HFF-Myc (cell line): ENCODE measurements around the gene GNB1.

Source experiments
- DNase-seq: peaks from one replicate; pipeline ENCODE4 v3.0.0-alpha.2; 2011; ENCODE audit warnings: low read depth; ENCODE audit errors: extremely low read depth
- H3K4me3 ChIP-seq: replicated peaks from 2 replicates; pipeline ENCODE4 v1.5.1; 2011; ENCODE audit warnings: low read depth, mild to moderate bottlenecking, control low read depth, low read length
- TF ChIP-seq, protein P1 (sequence below): IDR thresholded peaks from 2 replicates; pipeline ENCODE4 v1.5.1; 2012; ENCODE audit warnings: mild to moderate bottlenecking, low read depth, low read length, control low read depth; ENCODE audit errors: missing control alignments

GNB1 gene

GRCh38 chr1:1794999-1795398, 95.9 kb downstream of the GNB1 start:
- TF ChIP-seq, protein P1, sequence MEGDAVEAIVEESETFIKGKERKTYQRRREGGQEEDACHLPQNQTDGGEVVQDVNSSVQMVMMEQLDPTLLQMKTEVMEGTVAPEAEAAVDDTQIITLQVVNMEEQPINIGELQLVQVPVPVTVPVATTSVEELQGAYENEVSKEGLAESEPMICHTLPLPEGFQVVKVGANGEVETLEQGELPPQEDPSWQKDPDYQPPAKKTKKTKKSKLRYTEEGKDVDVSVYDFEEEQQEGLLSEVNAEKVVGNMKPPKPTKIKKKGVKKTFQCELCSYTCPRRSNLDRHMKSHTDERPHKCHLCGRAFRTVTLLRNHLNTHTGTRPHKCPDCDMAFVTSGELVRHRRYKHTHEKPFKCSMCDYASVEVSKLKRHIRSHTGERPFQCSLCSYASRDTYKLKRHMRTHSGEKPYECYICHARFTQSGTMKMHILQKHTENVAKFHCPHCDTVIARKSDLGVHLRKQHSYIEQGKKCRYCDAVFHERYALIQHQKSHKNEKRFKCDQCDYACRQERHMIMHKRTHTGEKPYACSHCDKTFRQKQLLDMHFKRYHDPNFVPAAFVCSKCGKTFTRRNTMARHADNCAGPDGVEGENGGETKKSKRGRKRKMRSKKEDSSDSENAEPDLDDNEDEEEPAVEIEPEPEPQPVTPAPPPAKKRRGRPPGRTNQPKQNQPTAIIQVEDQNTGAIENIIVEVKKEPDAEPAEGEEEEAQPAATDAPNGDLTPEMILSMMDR = no peak
- DNase-seq = no peak
- H3K4me3 ChIP-seq = no peak overlapping the region

- no peak overlapping the region for H3K4me3 ChIP-seq
- TF ChIP-seq, protein P1 = no peak
- DNase-seq = no peak
Measured at GRCh38 chr1:1793481-1794244, 97.2 kb downstream of the GNB1 start.

DNA sequence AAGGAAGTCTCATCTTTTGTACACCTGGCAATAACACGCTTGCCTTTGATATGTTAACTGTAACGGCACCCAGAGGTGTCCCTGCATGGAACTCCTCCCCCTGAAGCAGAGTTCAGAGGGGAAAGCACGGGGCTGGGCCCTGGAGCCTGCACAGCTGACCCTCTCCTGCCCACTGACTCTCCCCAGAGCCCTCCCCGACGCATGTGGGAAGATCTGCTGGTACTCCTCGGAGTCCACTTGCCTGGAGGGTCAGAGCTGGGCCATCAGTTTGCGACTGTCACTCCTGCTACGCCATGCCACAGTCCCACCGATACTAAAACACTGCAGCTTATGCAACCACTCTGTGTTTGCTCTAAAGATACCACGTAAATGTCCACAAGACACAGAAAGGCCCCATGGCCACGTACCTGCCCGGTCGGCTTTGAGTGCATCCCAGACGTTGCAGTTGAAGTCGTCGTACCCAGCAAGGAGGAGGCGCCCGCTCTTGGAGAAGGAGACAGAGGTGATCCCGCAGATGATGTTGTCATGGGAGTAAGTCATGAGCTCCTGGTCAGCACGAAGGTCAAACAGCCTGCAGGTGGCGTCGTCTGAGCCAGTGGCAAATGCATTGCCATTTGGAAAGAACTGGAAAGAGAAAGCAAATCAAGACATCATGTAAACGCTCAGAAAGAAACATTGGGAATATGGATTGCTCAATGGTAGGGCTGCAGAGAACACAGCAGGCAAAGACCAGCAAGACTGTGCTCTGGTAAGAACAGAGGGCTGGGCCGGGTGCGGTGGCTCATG, 102.0 kb downstream of the GNB1 start:
- H3K4me3 ChIP-seq = no peak overlapping the region
- no peak for DNase-seq
- TF ChIP-seq, protein P1 = peak; percentile 35

DNA sequence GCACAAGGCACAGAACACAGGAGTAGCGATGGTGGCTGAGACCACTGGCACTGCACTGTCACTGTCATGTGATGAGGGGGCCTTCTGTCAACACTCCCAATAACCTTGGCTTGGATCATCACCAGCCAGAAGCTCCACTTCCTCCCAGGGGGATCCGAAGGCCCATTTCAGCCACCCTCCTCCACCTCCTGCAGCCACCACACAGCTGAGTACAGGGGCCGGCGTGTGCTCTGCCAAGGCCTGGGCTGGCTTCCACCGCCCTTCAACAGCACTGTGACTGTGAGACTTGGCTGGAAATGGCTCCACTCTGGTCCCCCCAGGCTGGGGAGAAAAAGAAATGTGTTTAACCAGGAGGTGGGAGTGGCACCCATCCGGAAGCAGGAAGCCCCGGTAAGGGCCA, 102.8 kb downstream of the GNB1 start:
- no peak for DNase-seq
- TF ChIP-seq, protein P1 = no peak
- no peak overlapping the region for H3K4me3 ChIP-seq

DNA sequence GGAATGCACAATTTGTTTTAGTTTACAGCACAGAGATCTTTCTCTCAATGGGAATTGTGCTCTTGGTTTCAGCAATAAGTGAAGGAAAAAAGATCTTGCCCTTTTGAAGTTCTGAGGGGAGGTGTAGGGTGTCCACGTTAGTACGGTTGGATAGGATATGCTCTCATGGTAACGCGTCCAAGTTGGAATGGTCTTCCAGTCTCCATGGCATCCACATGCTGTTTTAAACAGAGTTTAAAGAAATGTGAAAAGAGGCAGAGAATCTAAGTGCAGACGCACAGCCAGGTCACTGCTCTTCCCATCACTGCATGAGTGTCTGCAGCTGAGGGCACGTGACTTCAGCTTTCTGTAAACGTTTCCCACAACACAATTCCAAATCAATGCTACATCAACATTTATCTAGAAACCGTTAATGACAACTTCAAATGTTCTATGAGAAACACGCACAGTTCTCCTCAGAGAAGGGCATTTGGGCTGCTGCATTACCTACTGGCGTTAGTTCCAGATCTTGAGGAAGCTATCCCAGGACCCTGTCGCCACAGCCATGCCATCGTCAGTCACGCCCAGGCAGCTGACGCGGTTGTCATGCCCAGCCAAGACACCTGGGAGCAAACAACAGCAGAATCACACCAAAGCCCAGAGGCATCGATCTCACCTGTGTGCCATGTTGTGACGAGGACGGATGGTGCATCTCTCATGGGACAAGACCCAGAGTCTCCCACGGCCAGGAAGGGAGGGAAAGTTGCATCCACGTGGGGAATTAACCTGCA, 103.9 kb downstream of the GNB1 start:
- H3K4me3 ChIP-seq = no peak overlapping the region
- no peak for DNase-seq
- TF ChIP-seq, protein P1 = no peak

DNA sequence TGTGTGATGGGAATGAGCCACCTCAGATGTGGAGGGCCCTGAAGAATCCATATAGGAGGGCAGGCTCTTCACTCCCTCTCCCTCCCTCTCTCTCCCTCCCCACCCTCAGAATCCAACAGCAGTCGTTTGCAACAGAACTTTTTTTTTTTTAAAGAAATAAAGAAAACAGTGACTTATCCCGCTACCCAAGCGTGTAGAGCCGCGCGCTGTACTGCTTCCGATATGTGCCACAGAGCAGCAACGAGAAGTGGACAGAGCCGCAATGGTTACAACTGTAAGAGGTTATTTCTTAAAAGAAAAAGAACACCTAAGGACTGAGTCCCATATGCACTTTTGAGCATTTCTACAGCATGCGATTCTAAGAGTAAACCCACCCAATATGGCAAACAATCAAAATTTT, 105.2 kb downstream of the GNB1 start:
- no peak for DNase-seq
- no peak overlapping the region for H3K4me3 ChIP-seq
- TF ChIP-seq, protein P1 = no peak
